Suprapubic skin (tissue), 4 donors: Measurements from ENCODE around the gene SKAP1.

ENCODE experiments used
- CTCF ChIP-seq, 2 donors: fragments of 200-600 bp in 1 of 2; fragments of 450-650 bp in 1 of 2; sonication (generic) in 1 of 2; IDR thresholded peaks; one replicate each; pipeline ENCODE4 v1.5.1; 2016 to 2019; ENCODE audit warnings: antibody characterized with exemption in 2 of 2, mild to moderate bottlenecking in 1 of 2, moderate library complexity in 1 of 2
- EP300 ChIP-seq: sonication (generic); formaldehyde crosslinking; IDR thresholded peaks from one replicate; pipeline ENCODE4 v1.6.1; 2017; ENCODE audit warnings: antibody characterized with exemption
- POLR2A ChIP-seq, 2 donors: fragments of 450-650 bp; IDR thresholded peaks; one replicate each; pipeline ENCODE4 v1.6.1; 2017; ENCODE audit warnings: antibody characterized with exemption in 2 of 2, mild to moderate bottlenecking in 2 of 2, moderate library complexity in 2 of 2
- POLR2AphosphoS5 ChIP-seq, 3 donors: sonication (generic); formaldehyde crosslinking; IDR thresholded peaks; one replicate each; pipeline ENCODE4 v1.6.1; 2017; ENCODE audit warnings: antibody characterized with exemption in 3 of 3

- TF ChIP-seq CTCF (IDR thresholded peaks at IDR 0.05), result no peak
- no peak for TF ChIP-seq POLR2A (IDR thresholded peaks at IDR 0.05)
- no peak for TF ChIP-seq EP300
- TF ChIP-seq POLR2AphosphoS5 (IDR thresholded peaks at IDR 0.05), result no peak
These were observed 51.2 kb downstream of the SKAP1 start for GRCh38 chr17:48378708-48379392.
